Right lobe of liver (tissue), 6 donors: Measurements from ENCODE around the gene HDAC4. TPM values are rescaled to one million over a fixed set of nuclear protein-coding genes. Genes with fewer than 3 reads are reported as not detected.

Experiments used
- ATAC-seq, 4 donors: fragments of 200-7000 bp; cut with Tn5 transposase; one replicate each; pipeline ENCODE4 v1.9.1; 2020; ENCODE audit warnings: mild to moderate bottlenecking in 4 of 4, moderate library complexity in 4 of 4
- DNase-seq, 3 donors: peaks; one replicate each; pipeline ENCODE4 v3.0.0-alpha.2; 2020
- H3K27ac ChIP-seq, 3 donors: fragments of 200-600 bp; one replicate each; pipeline ENCODE4 v1.8.0; 2022
- H3K27me3 ChIP-seq, 2 donors: fragments of 200-600 bp; one replicate each; pipeline ENCODE4 v1.8.0; 2022
- H3K36me3 ChIP-seq, 4 donors: fragments of 200-600 bp; sonication (generic) in 1 of 4; one replicate each; pipeline versions ENCODE4 v1.5.1 to v1.8.0; 2017 to 2022; ENCODE audit warnings: control low read depth in 1 of 4
- H3K4me1 ChIP-seq, 4 donors: fragments of 200-600 bp; sonication (generic) in 1 of 4; one replicate each; pipeline versions ENCODE4 v1.5.1 to v1.8.0; 2017 to 2022; ENCODE audit warnings: control low read depth in 1 of 4
- H3K4me3 ChIP-seq, 3 donors: fragments of 200-600 bp; one replicate each; pipeline ENCODE4 v1.8.0; 2022
- H3K9me3 ChIP-seq, 4 donors: fragments of 200-600 bp; sonication (generic) in 1 of 4; one replicate each; pipeline versions ENCODE4 v1.5.1 to v1.8.0; 2017 to 2022; ENCODE audit warnings: control low read depth in 1 of 4
- CTCF ChIP-seq, 4 donors: fragments of 200-600 bp in 3 of 4; fragments of 450-650 bp in 1 of 4; IDR thresholded peaks; one replicate each; pipeline versions ENCODE4 v1.5.1 to v1.8.0; 2016 to 2022; ENCODE audit warnings: antibody characterized with exemption in 4 of 4, mild to moderate bottlenecking in 2 of 4
- POLR2A ChIP-seq: fragments of 450-650 bp; IDR thresholded peaks from one replicate; pipeline ENCODE4 v1.6.1; 2017; ENCODE audit warnings: antibody characterized with exemption, mild to moderate bottlenecking
- WGBS: methylation state at CpG from one replicate; pipeline ENCODE4 v1.1.6; 2018; ENCODE audit warnings: low coverage, low lambda C conversion rate; ENCODE audit not compliant: insufficient coverage; ENCODE audit errors: missing lambda C conversion rate; 5-methylcytosine and 5-hydroxymethylcytosine counted together
- intact Hi-C, 2 donors: fragments of 100-400 bp; cut with DNase I; formaldehyde crosslinking; loops; one replicate each; pipeline versions ENCODE4 v1.11.2 to v1.14.1; 2022
- total RNA-seq, 6 experiments: library from RNA; depleted of rRNA in 2 of 6; stranded (reverse); fragments of >200 nt in 2 of 6; fragmentation: NEBNext Ultra II Directional in 3 of 6; extraction: Animal tissue kit (Norgen Biotek cat#: 25700) in 3 of 6; gene quantifications; one replicate each; pipeline versions ENCODE4 v1.1.0 to v1.2.4, GENCODE V29; 2016 to 2023
- donor health status: DM: no; HTN: yes; CAD: no.
- donor health status: DM: no; HTN: no; CAD: no.
- donor health status: DM: no; HTN: no; CAD: no.
- donor health status: DM: no; HTN: yes; CAD: no.
- donor health status: DM: no; HTN: yes; CAD: no.

The HDAC4 gene
- total RNA-seq, 6 experiments from 2014 or later: 8.9 to 22.4 (median 14.7) TPM

GRCh38 chr2:239025951-239026461 is 374.8 kb downstream of the HDAC4 start:
- WGBS: 67% methylated on average over 1 of the region's 14 CpGs
- H3K4me3 ChIP-seq: no peak overlapping the region
- no peaks in the 10 kb centered on the region for H3K27me3 ChIP-seq
- no peak overlapping the region for H3K27ac ChIP-seq
- ATAC-seq (no peak), DNase-seq (no peak)
- TF ChIP-seq POLR2A: no peak
- TF ChIP-seq CTCF (IDR thresholded peaks at IDR 0.05): no peak
- intact Hi-C loops: no loop called here
- no peaks in the 10 kb centered on the region for H3K4me1 ChIP-seq
- H3K36me3 ChIP-seq: no peaks in the 10 kb centered on the region
- H3K9me3 ChIP-seq: no peaks in the 10 kb centered on the region

- H3K27ac ChIP-seq: no peak overlapping the region
- no peak overlapping the region for H3K4me3 ChIP-seq
- intact Hi-C loops: no loop called here
- ATAC-seq (no peak), DNase-seq (no peak)
- H3K36me3 ChIP-seq: no peaks in the 10 kb centered on the region
- no peaks in the 10 kb centered on the region for H3K27me3 ChIP-seq
- TF ChIP-seq POLR2A (no peak), CTCF (IDR thresholded peaks at IDR 0.05) (no peak)
- no peaks in the 10 kb centered on the region for H3K4me1 ChIP-seq
- H3K9me3 ChIP-seq: no peaks in the 10 kb centered on the region
- WGBS: 0% methylated on average over 1 of the region's 20 CpGs
Measured at GRCh38 chr2:239025096-239025801, 375.6 kb downstream of the HDAC4 start.

DNA sequence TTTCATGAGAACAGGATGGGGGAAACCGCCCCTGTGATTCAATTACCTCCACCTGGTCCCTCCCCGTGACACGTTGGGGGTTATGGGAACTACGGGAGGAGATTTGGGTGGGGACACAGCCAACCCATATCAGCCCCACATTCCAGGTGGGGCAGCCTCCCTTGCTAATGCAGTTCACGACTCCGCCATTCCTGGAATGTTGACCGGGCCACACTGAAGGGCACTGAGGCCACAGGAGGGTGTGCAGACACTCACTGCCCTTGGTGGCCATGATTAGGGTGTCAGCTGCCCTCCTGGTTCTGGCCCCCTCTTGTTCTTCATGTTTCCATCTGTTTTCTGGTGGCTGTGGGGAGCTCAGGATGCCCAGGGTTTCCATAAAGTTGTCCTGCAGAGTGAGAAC is 376.6 kb downstream of the HDAC4 start:
- no peaks in the 10 kb centered on the region for H3K9me3 ChIP-seq
- no peaks in the 10 kb centered on the region for H3K4me1 ChIP-seq
- DNase-seq (no peak), ATAC-seq (no peak)
- intact Hi-C loops: no loop called here
- no peaks in the 10 kb centered on the region for H3K36me3 ChIP-seq
- no peak for TF ChIP-seq CTCF (IDR thresholded peaks at IDR 0.05)
- no peak for TF ChIP-seq POLR2A
- no peak overlapping the region for H3K4me3 ChIP-seq
- H3K27me3 ChIP-seq: no peaks in the 10 kb centered on the region
- no peak overlapping the region for H3K27ac ChIP-seq
- WGBS: 61% methylated on average over 3 of the region's 7 CpGs

DNA sequence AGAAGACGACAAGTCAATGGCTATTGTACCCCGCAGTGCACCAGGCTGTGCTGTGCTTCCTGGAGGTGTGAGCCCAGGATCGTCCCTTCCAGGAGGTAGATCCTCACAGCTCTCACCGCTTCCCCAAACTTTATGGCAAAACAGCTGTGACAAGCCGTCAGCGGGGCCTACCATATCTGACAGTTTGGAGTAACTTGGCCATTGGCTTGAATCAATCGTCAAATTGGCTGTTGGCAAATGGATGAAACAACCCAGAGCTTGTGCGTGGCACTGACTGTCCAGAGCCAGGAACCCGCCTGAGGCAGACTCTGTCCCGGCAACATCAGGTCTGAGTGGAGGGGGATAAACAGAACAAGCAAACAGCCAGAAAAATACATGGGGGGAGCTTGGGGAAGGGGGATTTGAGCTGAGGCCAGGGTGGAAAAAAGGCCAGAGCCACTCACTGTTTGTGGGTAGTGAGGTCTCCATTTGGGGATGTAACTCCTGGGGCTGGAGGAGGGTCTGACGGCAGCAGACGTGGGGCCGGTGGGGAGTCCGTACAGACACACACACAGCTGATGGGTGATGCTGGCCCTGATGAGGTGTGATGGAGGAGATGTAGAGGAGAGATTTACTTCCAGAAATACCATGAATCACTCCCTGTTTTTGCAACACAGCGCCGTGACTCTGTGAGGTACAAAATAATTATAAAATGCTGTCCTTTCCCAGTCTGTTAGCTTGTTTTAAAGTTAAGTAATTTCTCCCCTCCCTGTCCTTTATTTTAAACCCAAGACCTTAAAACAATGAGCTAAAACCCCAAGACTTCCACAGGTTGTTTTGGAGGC is 378.2 kb downstream of the HDAC4 start:
- H3K27ac ChIP-seq: no peak overlapping the region
- H3K4me3 ChIP-seq: no peak overlapping the region
- H3K4me1 ChIP-seq: no peaks in the 10 kb centered on the region
- no peak for TF ChIP-seq POLR2A
- TF ChIP-seq CTCF (IDR thresholded peaks at IDR 0.05): no peak
- ATAC-seq (no peak), DNase-seq (no peak)
- WGBS: 89% methylated on average over 9 of the region's 16 CpGs
- H3K36me3 ChIP-seq: no peaks in the 10 kb centered on the region
- no peaks in the 10 kb centered on the region for H3K9me3 ChIP-seq
- intact Hi-C loops: no loop called here
- no peaks in the 10 kb centered on the region for H3K27me3 ChIP-seq
